SKM-1 treated with dmso at 0.1 percent for 144 hours (cell line): ENCODE measurements around the gene SLC48A1.

Source experiments
- DNase-seq: peaks from one replicate; lab custom pipeline; 2025; ENCODE audit not compliant: unreplicated experiment; lab: John Stamatoyannopoulos, UW

The SLC48A1 gene

GRCh38 chr12:47744005-47744651, 28.9 kb upstream of the SLC48A1 start:
- no peak for DNase-seq

GRCh38 chr12:47744778-47745436, 28.1 kb upstream of the SLC48A1 start:
- DNase-seq: no peak

DNA sequence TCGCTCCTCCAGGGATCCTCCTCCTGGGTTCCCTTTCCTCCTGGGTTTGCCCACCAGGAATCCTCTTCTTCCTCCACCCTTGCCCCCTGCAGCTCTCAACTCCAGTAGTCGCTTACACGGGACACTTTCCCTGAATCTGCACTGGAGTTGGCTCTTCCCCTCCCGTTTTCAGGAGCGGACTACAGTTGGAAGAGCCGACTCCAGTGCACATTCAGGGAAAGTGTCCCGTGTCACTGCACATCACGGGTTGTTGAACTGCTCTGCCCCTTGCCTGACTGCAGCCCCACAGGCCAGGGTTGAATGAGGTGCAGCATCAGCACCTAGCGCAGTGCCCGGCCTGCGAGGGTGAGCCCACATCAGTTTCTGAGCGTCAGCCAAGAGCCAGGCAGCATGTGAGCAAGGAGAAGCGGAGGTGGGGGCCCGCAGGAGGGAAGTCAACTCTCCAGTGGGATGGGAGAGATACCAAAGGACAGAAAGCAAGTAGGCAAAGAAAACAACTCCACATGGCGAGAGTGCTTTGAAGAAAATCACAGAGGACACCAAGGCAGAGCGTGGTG, 27.5 kb upstream of the SLC48A1 start:
- no peak for DNase-seq

- DNase-seq: no peak
These were observed 27.0 kb upstream of the SLC48A1 start for GRCh38 chr12:47746073-47746472.

- no peak for DNase-seq
These were observed 26.5 kb upstream of the SLC48A1 start for GRCh38 chr12:47746523-47746922.

DNA sequence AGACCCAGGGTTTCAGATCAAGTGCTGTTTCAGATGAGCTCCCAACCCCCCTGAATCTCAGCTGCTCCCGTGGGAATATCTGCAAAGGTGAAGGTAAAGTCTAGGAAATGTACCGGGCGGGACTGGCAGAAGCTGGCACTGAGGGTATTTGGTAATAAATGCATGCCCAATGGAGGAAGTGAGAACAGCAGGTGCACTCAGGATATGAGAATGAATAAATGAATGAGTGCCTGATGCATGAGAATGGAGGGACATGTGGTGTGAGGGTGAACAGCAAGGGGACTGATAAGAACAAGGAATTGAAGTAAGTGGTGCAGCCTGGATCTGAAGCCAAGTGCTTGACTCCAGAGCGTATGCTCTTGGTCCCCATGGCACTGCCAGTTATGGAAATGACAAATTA, 25.9 kb upstream of the SLC48A1 start:
- DNase-seq: no peak

- DNase-seq: no peak
These were observed 25.2 kb upstream of the SLC48A1 start for GRCh38 chr12:47747596-47748506.

- no peak for DNase-seq
These were observed 24.6 kb upstream of the SLC48A1 start for GRCh38 chr12:47748507-47748828.

GRCh38 chr12:47748899-47749298, 24.1 kb upstream of the SLC48A1 start:
- no peak for DNase-seq

DNA sequence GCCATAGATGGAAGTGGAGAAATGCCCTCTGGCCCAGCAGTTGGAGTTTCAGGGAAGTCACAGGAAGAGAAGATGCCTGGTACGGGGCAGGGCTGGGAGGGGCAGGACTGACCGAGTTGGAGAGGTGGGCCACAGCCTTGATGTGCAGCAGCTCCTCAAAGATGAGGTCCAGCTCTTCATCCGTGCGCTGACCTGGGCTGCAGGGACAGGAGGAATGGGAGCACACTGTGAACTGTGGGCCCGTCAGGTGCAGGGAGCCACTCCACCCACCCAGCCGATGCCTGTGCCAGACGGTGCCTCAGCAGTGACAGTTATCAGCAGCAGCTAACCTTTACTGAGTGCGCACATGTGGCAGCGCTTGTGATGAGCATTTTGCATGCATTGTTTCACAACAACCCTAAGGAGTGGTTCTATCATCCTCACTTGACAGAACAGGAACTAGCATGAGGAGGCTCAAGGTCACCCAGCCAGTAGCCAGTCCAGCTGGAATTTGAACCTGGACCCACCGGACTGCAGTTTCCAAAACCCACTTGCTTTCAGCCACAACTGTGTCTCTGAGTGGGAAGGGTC, 22.7 kb upstream of the SLC48A1 start:
- DNase-seq: peak; percentile 19

DNA sequence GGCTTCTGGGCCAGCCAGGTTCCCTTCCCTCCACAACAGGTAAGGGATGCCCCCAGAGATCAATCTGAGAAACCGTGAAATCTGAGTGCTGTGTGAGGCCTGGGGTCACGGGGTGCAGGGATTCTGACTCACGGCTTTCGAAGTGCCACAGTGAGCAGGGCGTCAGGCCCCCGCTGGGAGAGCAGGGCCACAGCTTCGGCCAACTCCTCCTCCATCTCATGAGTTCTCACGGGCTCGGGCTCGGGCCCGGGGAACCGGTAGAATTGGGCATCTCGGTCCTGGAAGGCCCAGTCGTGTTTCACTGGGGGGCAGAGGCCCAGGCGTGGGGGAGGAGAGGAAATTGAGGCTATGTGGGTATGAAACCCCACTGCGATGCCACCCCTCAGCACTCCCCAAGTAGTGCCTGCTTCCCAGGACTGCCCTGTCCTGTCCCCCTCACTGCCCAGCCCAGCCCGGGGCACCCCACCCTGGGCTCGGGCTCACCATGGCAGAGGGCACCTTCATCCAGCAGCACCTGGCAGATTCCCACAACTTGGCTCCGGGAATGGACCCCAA, 22.0 kb upstream of the SLC48A1 start:
- no peak for DNase-seq

DNA sequence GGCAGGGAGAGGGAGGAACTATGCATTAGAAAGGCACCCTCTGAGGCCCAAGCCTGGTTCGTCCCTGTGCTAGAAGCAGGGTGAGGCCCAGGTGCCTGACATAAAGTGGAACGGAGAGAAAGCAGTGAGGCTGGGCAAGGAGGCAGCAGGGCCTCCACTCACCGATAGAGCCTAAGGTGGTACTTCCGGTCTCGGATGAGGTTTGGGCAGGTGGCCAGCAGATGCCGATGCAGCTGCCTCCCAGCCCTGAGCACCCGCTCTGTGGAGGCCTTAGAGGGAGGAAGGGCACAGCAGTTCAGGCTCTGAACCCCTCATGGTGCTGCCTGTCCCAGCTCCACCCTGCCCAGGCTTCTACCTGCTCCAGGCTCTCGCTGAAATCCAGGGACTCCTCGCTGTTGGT, 21.5 kb upstream of the SLC48A1 start:
- DNase-seq: no peak

DNA sequence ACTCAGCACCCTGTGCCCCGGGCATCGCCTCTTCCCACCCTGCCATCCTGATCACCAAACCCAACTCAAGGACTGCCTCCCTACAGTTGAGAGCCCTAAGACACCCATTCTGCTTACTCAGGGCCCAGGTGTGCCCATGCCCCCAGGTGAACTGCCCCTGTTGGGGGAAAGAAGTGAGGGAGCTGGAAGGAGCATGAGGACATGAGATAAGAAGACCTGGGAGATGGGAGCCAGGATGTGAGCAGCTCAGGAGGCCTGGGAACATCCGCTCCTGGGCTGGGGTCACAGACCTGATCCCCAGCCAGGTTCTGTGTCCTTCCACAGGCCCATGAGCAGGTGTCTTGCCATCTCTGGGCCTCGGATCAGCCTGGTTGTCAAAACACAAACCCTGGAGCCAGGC, 20.9 kb upstream of the SLC48A1 start:
- no peak for DNase-seq

DNA sequence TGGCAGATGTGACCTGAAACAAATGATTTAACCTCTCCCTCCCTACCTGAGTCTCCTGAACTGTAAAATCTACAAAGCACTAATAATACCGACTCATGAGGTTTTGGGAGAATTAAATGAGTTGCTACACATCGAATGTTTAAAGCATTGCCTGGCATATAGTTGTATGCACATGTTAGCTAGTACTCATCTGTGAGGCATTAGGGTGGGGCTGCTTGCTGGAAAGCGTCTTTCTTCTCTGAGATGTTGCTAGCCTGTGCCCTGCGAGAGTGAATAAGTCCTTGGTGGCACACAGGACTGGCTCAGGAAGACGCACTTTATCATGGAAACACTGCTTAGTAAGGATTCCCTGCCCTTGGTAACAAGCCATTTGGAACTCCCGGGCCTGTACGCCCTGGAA, 20.5 kb upstream of the SLC48A1 start:
- no peak for DNase-seq

GRCh38 chr12:47753021-47754001, 19.7 kb upstream of the SLC48A1 start:
- no peak for DNase-seq

- DNase-seq: no peak
These were observed 18.9 kb upstream of the SLC48A1 start for GRCh38 chr12:47754126-47754525.

DNA sequence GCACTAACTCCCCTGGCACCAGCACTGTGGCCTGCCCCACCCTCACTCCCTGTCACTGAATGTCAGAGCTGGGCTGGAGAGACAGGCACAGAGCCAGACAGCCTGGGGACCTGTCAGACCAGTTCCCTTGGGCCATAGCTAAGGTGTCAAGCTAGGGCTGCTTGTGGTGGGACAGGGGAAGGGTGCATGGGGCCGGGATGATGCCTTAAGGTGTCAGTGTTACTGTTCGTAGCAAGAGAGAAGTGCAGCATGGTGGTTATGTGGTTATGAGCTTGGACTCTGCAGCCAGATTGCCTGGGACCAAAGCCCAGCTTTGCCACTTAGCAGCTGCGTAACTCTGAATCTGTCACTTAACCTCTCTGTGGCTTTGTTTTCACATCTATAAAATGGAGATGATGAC, 18.2 kb upstream of the SLC48A1 start:
- no peak for DNase-seq

GRCh38 chr12:47755655-47756562, 17.1 kb upstream of the SLC48A1 start:
- no peak for DNase-seq

DNA sequence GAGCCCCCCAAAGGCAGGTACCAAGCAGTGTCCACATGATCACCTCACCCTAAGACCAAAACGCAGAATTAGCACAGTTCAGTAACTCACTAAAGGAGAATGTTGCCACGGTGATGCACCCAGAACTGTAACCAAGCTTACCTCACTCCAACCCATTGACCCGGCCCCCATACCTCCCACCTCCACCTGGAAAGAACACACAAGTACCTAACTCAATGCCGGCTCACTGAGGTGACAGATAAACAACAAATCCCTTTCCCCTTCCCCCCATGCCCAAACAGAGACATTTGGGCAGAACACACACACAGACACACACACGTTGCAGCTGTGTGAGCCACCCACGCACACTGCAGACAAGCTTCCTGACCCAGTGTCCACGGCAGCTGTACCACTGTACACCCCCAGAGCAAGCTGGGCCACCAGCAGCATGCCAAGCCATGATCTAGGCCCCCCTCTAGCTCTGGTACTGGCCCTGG, 15.6 kb upstream of the SLC48A1 start:
- no peak for DNase-seq
